Superior temporal gyrus (tissue), 1 donor: ENCODE results near the gene PGPEP1.

Source experiments
- DNase-seq: peaks from one replicate; pipeline ENCODE4 v3.0.0-alpha.2; 2016; ENCODE audit errors: extremely low spot score

The PGPEP1 gene

GRCh38 chr19:18340190-18340989 is at the start of gene PGPEP1:
Gene PGPEP1 (plus strand): TSS chr19:18340598. CDS start chr19:18340682, 84 bp downstream.
- peak; percentile 65 for DNase-seq

- no peak for DNase-seq
Observed at GRCh38 chr19:18291019-18291524, 49.3 kb upstream of the PGPEP1 start.

GRCh38 chr19:18291590-18292461 is 48.6 kb upstream of the PGPEP1 start:
- DNase-seq, result peak; percentile 50

- peak; percentile 14 for DNase-seq
Observed at GRCh38 chr19:18292462-18292809, 48.0 kb upstream of the PGPEP1 start.

- peak; percentile 35 for DNase-seq
Observed at GRCh38 chr19:18292810-18293641, 47.4 kb upstream of the PGPEP1 start.

GRCh38 chr19:18293642-18294466 is 46.5 kb upstream of the PGPEP1 start:
- DNase-seq, result no peak

GRCh38 chr19:18294467-18294864 is 45.9 kb upstream of the PGPEP1 start:
- peak; percentile 57 for DNase-seq

- no peak for DNase-seq
Observed at GRCh38 chr19:18295034-18295451, 45.4 kb upstream of the PGPEP1 start.

- no peak for DNase-seq
Observed at GRCh38 chr19:18297308-18297707, 43.1 kb upstream of the PGPEP1 start.

- DNase-seq, result no peak
Observed at GRCh38 chr19:18298601-18299000, 41.8 kb upstream of the PGPEP1 start.

- no peak for DNase-seq
Observed at GRCh38 chr19:18299654-18300053, 40.7 kb upstream of the PGPEP1 start.

- DNase-seq, result no peak
Observed at GRCh38 chr19:18300930-18301717, 39.3 kb upstream of the PGPEP1 start.

- no peak for DNase-seq
Observed at GRCh38 chr19:18301718-18302111, 38.7 kb upstream of the PGPEP1 start.

- DNase-seq, result peak; percentile 15
Observed at GRCh38 chr19:18304208-18304457, 36.3 kb upstream of the PGPEP1 start.

GRCh38 chr19:18304458-18305310 is 35.7 kb upstream of the PGPEP1 start:
- DNase-seq, result peak; percentile 73

- no peak for DNase-seq
Observed at GRCh38 chr19:18306209-18306887, 34.0 kb upstream of the PGPEP1 start.

- peak; percentile 59 for DNase-seq
Observed at GRCh38 chr19:18306888-18307260, 33.5 kb upstream of the PGPEP1 start.

GRCh38 chr19:18307271-18307681 is 33.1 kb upstream of the PGPEP1 start:
- no peak for DNase-seq
